ENCODE results near the gene ADCY10. TPM values are rescaled to one million over a fixed set of nuclear protein-coding genes. Genes with fewer than 3 reads are reported as not detected.

Gene ADCY10
- total RNA-seq, 1 donor from 2014 or later, result not detected

DNA sequence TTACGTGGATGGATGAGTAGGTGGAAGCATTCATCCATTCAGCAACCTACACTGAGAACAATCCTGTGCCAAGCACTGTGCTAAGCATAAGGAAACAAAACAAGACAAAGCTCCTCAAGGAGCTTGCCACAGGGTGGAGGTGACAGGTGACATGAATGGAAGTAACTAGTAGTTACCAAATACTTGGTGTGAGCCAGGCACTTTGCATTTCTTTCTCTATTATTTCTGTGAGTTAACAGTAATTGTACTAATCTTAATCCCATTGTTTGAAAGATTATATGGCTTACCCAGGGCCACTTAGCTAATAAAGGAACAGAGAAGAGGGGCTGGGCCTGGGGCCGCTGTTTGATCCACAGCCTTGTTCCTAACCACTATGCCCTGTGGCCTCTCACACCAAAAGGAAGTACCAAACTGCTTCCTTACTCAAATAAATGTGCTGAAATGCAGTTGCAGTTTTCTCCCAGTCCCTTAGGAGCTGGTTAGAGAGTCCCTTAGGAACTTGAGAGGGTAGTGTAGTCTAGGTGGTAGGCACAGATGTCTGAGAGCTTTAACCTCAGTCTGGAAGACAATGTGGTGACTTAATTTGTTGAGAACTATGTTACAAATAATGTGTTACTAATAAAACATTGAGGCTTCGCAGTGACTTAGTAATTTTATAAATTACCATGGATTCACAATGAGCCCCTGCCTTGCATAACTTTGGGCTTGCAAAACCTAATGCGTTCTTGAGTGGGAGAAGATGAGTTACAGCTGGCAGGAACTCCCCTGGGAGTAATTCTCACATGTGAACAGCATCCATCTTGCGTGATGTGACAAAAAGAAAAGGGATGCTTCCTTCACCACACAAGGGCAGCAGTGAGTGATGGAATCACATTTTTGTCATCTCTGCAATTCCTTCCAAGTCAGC, 122.4 kb downstream of the ADCY10 start:
- intact Hi-C loops (cut with DNase I), result no loop called here
- DNase-seq (ENCODE audit: extremely low spot score in 2 of 2), result peak in 1 of 2 donors; percentile 95
- H3K27me3 ChIP-seq, result no peaks in the 10 kb centered on the region
- no peaks in the 10 kb centered on the region for H3K9me3 ChIP-seq
- peaks cover 0 to 15% of the 10 kb centered on the region in 2 donors for H3K36me3 ChIP-seq
- H3K27ac ChIP-seq, result peak overlapping the region; percentile 38
- H3K4me3 ChIP-seq, result no peak overlapping the region
- TF ChIP-seq POLR2AphosphoS5 (IDR thresholded peaks at IDR 0.05; ENCODE audit: insufficient read depth in 1 of 2, low read depth in 1 of 2) (peak in 1 of 2 donors; percentile 31), CTCF (IDR thresholded peaks at IDR 0.05) (no peak)
- H3K4me1 ChIP-seq, result peaks cover 36% of the 10 kb centered on the region

DNA sequence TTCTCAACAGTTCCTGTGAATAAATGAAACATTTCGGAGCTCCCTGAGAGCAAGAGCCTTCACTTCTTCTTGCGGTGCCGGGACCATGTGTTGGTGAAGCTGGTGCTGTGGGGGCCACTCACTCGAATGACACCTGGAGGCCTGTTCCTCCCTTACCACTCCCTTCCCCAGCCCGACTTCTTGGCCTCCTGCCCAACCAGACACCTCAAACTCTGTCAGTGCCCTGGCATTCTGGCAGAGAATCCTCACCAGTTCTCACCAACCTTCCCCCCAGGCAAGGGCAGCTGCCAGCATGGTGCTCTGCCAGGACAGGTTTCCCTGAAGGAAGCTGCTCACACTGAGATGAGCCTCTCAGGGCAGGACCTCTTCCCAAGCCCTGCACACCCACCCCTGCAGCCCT, 123.8 kb downstream of the ADCY10 start:
- H3K36me3 ChIP-seq, result peaks cover 0 to 15% of the 10 kb centered on the region in 2 donors
- no peaks in the 10 kb centered on the region for H3K27me3 ChIP-seq
- TF ChIP-seq POLR2A (IDR thresholded peaks at IDR 0.05), result no peak
- TF ChIP-seq POLR2AphosphoS5 (IDR thresholded peaks at IDR 0.05; ENCODE audit: insufficient read depth in 1 of 2, low read depth in 1 of 2), result peak in 1 of 2 donors; percentile 31
- peaks cover 22% of the 10 kb centered on the region for H3K4me1 ChIP-seq
- no peak overlapping the region for H3K27ac ChIP-seq
- intact Hi-C loops (cut with DNase I), result no loop called here
- H3K4me3 ChIP-seq, result no peak overlapping the region
- no peak for DNase-seq (ENCODE audit: extremely low spot score in 2 of 2)
- H3K9me3 ChIP-seq, result no peaks in the 10 kb centered on the region

- no peak overlapping the region for H3K4me3 ChIP-seq
- TF ChIP-seq POLR2AphosphoS5 (IDR thresholded peaks at IDR 0.05; ENCODE audit: insufficient read depth in 1 of 2, low read depth in 1 of 2) (no peak), CTCF (IDR thresholded peaks at IDR 0.05) (no peak), POLR2A (IDR thresholded peaks at IDR 0.05) (no peak)
- intact Hi-C loops (cut with DNase I), result no loop called here
- no peak overlapping the region for H3K27ac ChIP-seq
- peaks cover 0 to 15% of the 10 kb centered on the region in 2 donors for H3K36me3 ChIP-seq
- no peak for DNase-seq (ENCODE audit: extremely low spot score in 2 of 2)
- peaks cover 20% of the 10 kb centered on the region for H3K4me1 ChIP-seq
- no peaks in the 10 kb centered on the region for H3K27me3 ChIP-seq
- H3K9me3 ChIP-seq, result no peaks in the 10 kb centered on the region
Measured at GRCh38 chr1:167789501-167789900, 124.4 kb downstream of the ADCY10 start.

DNA sequence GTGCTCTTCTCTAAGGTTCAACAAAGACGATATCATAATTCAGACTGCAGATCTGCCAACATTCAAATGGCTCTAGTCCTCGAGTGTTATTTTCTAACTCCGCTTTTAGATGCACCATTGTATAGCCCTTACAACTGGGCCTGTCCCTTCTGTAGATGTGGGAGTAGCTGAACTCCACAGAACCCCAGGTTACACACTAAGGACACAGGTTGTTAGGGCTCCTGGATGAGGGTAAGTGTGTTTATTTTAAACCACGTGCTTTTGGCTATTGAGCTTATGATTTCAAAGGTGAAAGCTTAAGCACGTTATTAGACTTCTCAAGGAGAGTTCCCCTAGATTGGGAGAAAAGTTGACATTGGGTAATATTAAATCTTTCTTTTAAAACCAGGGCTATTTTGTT, 127.4 kb downstream of the ADCY10 start:
- peaks cover 0 to 15% of the 10 kb centered on the region in 2 donors for H3K36me3 ChIP-seq
- intact Hi-C loops (cut with DNase I), result no loop called here
- no peaks in the 10 kb centered on the region for H3K27me3 ChIP-seq
- H3K27ac ChIP-seq, result no peak overlapping the region
- TF ChIP-seq CTCF (IDR thresholded peaks at IDR 0.05), result no peak
- TF ChIP-seq POLR2A (IDR thresholded peaks at IDR 0.05), result no peak
- TF ChIP-seq POLR2AphosphoS5 (IDR thresholded peaks at IDR 0.05; ENCODE audit: insufficient read depth in 1 of 2, low read depth in 1 of 2), result no peak
- no peaks in the 10 kb centered on the region for H3K9me3 ChIP-seq
- DNase-seq (ENCODE audit: extremely low spot score in 2 of 2), result no peak
- no peak overlapping the region for H3K4me3 ChIP-seq
- H3K4me1 ChIP-seq, result peaks cover 17% of the 10 kb centered on the region

- intact Hi-C loops (cut with DNase I), result no loop called here
- H3K4me1 ChIP-seq, result peaks cover 5% of the 10 kb centered on the region
- no peaks in the 10 kb centered on the region for H3K9me3 ChIP-seq
- no peak for TF ChIP-seq POLR2AphosphoS5 (IDR thresholded peaks at IDR 0.05; ENCODE audit: insufficient read depth in 1 of 2, low read depth in 1 of 2)
- no peak for TF ChIP-seq CTCF (IDR thresholded peaks at IDR 0.05)
- TF ChIP-seq POLR2A (IDR thresholded peaks at IDR 0.05), result no peak
- peaks cover 0 to 10% of the 10 kb centered on the region in 2 donors for H3K36me3 ChIP-seq
- DNase-seq (ENCODE audit: extremely low spot score in 2 of 2), result no peak
- H3K4me3 ChIP-seq, result no peak overlapping the region
- H3K27me3 ChIP-seq, result no peaks in the 10 kb centered on the region
- no peak overlapping the region for H3K27ac ChIP-seq
Measured at GRCh38 chr1:167784876-167785550, 128.9 kb downstream of the ADCY10 start.

All from vagina (tissue), 2 donors.